ENCODE measurements around the gene MAMLD1. TPM values are rescaled to one million over a fixed set of nuclear protein-coding genes. Genes with fewer than 3 reads are reported as not detected.

Gene MAMLD1
- total and polyA plus RNA-seq, 2 of the 8 experiments (the other 6 are each of a cell fraction or from before 2014, with no cell fraction given) = 0.09 to 0.26 TPM

GRCh38 chrX:150544835-150545770, 182.0 kb downstream of the MAMLD1 start:
- H3K9ac ChIP-seq (replicated peaks in 1 of 4; ENCODE audit: extremely low read depth in 1 of 4, low read depth in 3 of 4, low read length in 3 of 4) = no peak overlapping the region
- no peak overlapping the region for H2BK12ac ChIP-seq (ENCODE audit: low read depth, low read length)
- H2BK120ac ChIP-seq (replicated peaks; ENCODE audit: low read depth, low read length) = no peak overlapping the region
- no peak overlapping the region for H2BK20ac ChIP-seq (ENCODE audit: low read length)
- no peak for TF ChIP-seq ASH2L (IDR thresholded peaks at IDR 0.05; ENCODE audit: low read length)
- TF ChIP-seq GABPA (IDR thresholded peaks at IDR 0.05; ENCODE audit: borderline replicate concordance, insufficient read depth, low read length) = no peak
- TF ChIP-seq EGR1 (IDR thresholded peaks at IDR 0.05; ENCODE audit: borderline replicate concordance, low read depth, low read length) = no peak
- H3K27me3 ChIP-seq (replicated peaks in 1 of 4; ENCODE audit: control insufficient read depth in 3 of 4, extremely low read depth in 1 of 4, insufficient read depth in 3 of 4, low read length in 3 of 4) = peaks cover 0 to 36% (median 22%) of the 10 kb centered on the region in 4 experiments; a peak in 6 of 7 replicates
- no peaks in the 10 kb centered on the region for H3K79me2 ChIP-seq (ENCODE audit: control insufficient read depth in 1 of 2, insufficient read depth in 2 of 2, low read length in 2 of 2)
- no peak for DNase-seq (ENCODE audit: low read depth in 1 of 2, low spot score in 2 of 2)
- no peaks in the 10 kb centered on the region for H3K9me3 ChIP-seq (ENCODE audit: insufficient read depth in 2 of 2, low read depth in 1 of 2, low read length in 1 of 2)
- no peak for FAIRE-seq
- H3K23ac ChIP-seq (ENCODE audit: insufficient read length) = no peak overlapping the region
- H2BK5ac ChIP-seq (ENCODE audit: low read depth, low read length) = no peak overlapping the region
- CTCF ChIA-PET (ENCODE audit: partially characterized antibody) = interaction anchor here (0.6 to 2.5 kb wide), 22 partner anchors 9 to 138 kb away, joined by 3 to 10 read pairs (median 4); partner anchors contain the start of gene MTM1
- no peak overlapping the region for H2BK15ac ChIP-seq (ENCODE audit: low read length)
- H2AFZ ChIP-seq (ENCODE audit: low read length) = no peak overlapping the region
- H3K4me2 ChIP-seq (ENCODE audit: insufficient read depth in 1 of 2, low read depth in 2 of 2, low read length in 2 of 2) = no peak overlapping the region
- H3K14ac ChIP-seq (ENCODE audit: insufficient read length) = no peak overlapping the region
- no peak overlapping the region for H3K27ac ChIP-seq (ENCODE audit: low read depth, low read length)
- no peak overlapping the region for H3K56ac ChIP-seq (replicated peaks; ENCODE audit: insufficient read length, low read depth, low read length)
- 88% methylated on average over 7 of the region's 8 CpGs; no CpG with 5 or more reads in 1 of the 2 experiments for WGBS, 2 experiments (ENCODE audit: extremely low coverage in 1 of 2, insufficient coverage in 1 of 2, insufficient read length in 1 of 2, insufficient replicate concordance in 2 of 2, low coverage in 1 of 2, low lambda C conversion rate in 2 of 2, missing lambda C conversion rate in 1 of 2)
- POLR2A ChIA-PET (ENCODE audit: partially characterized antibody) = interaction anchor here (1.6 kb wide), 1 partner anchor 37 kb away, joined by 3 read pairs; no protein-coding TSS in a partner anchor
- no peak overlapping the region for H4K8ac ChIP-seq (ENCODE audit: extremely low read depth, insufficient read depth, low read length)
- H4K91ac ChIP-seq (replicated peaks; ENCODE audit: insufficient read length, low read length) = no peak overlapping the region
- H2AK5ac ChIP-seq (ENCODE audit: low read depth, low read length) = no peak overlapping the region
- H3K4ac ChIP-seq (replicated peaks; ENCODE audit: insufficient read length, low read depth, low read length) = no peak overlapping the region
- no peak overlapping the region for H3K18ac ChIP-seq (ENCODE audit: extremely low read depth, low read length)
- H3K36me3 ChIP-seq (ENCODE audit: control insufficient read depth in 2 of 4, insufficient read depth in 4 of 4, low read length in 3 of 4) = no peaks in the 10 kb centered on the region
- no peaks in the 10 kb centered on the region; the same call in 1 of the 2 replicates for H3K23me2 ChIP-seq (ENCODE audit: low read depth, low read length)
- no peaks in the 10 kb centered on the region for H4K20me1 ChIP-seq (replicated peaks in 1 of 2; ENCODE audit: control insufficient read depth in 1 of 2, insufficient read depth in 2 of 2, low read length in 2 of 2)
- H3K79me1 ChIP-seq (ENCODE audit: low read depth, low read length) = no peaks in the 10 kb centered on the region
- no peak overlapping the region for H3K4me3 ChIP-seq (ENCODE audit: extremely low read depth in 1 of 4, insufficient read depth in 2 of 4, low read depth in 3 of 4, low read length in 4 of 4)
- H3K4me1 ChIP-seq (replicated peaks in 1 of 4; ENCODE audit: control insufficient read depth in 3 of 4, insufficient read depth in 4 of 4, low read length in 3 of 4) = peaks cover 0 to 9% (median 3%) of the 10 kb centered on the region in 4 experiments; a peak in 3 of 7 replicates
- no peak overlapping the region for H4K5ac ChIP-seq (ENCODE audit: insufficient read length, low read depth, low read length)
